ENCODE measurements around the gene KCNG2. TPM values are rescaled to one million over a fixed set of nuclear protein-coding genes. Genes with fewer than 3 reads are reported as not detected.

Gene KCNG2, protein sequence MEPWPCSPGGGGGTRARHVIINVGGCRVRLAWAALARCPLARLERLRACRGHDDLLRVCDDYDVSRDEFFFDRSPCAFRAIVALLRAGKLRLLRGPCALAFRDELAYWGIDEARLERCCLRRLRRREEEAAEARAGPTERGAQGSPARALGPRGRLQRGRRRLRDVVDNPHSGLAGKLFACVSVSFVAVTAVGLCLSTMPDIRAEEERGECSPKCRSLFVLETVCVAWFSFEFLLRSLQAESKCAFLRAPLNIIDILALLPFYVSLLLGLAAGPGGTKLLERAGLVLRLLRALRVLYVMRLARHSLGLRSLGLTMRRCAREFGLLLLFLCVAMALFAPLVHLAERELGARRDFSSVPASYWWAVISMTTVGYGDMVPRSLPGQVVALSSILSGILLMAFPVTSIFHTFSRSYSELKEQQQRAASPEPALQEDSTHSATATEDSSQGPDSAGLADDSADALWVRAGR
- under 1 TPM in 1 of 4 donors, not detected in 3; 0.44 TPM for total RNA-seq

DNA sequence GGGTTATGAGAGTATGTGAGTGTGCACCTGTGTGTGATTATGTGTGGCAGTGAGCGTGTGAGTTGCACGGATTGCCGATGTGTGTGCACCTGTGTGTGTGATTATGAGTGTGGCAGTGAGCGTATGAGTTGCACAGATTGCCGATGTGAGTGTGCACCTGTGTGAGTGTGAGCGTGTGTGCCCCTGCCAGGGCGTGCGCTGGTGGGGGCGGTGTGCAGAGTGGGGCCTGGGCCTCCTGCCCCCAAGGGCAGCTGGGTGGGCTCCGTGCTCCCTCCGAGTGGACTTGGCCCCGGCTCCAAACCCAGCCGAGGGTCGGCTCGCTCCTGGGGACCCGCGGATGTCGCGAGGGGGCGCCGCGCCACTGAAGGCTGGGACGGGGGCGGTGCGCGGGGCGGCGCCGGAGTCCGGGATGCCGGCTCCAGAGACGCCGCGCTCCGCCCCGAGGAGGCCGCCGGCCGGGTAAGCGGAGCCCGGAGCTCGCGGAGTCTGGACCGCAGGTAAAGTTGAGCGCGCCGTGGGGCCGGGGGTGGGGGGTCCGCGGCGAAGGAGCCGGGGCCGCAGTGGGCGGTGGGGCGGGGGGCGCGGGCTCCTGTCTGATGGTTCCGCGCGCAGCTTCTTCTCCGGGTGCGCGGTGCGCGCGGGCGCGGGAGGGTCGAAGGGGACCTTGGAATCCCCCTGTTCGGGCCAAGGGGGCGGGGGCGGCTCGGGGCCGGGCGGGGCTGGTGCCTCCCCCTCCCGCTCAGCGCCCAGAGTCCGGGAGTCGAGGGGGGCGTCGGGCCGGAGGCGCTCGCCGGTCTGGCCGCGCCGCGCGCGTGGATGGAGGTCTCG lies at the start of gene KCNG2:
Gene KCNG2, plus strand, starts transcription at position 421 of the 828 bp plus-strand sequence. CDS start 65,730 bp downstream, outside the sequence.
- TF ChIP-seq, protein P1, sequence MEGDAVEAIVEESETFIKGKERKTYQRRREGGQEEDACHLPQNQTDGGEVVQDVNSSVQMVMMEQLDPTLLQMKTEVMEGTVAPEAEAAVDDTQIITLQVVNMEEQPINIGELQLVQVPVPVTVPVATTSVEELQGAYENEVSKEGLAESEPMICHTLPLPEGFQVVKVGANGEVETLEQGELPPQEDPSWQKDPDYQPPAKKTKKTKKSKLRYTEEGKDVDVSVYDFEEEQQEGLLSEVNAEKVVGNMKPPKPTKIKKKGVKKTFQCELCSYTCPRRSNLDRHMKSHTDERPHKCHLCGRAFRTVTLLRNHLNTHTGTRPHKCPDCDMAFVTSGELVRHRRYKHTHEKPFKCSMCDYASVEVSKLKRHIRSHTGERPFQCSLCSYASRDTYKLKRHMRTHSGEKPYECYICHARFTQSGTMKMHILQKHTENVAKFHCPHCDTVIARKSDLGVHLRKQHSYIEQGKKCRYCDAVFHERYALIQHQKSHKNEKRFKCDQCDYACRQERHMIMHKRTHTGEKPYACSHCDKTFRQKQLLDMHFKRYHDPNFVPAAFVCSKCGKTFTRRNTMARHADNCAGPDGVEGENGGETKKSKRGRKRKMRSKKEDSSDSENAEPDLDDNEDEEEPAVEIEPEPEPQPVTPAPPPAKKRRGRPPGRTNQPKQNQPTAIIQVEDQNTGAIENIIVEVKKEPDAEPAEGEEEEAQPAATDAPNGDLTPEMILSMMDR (IDR thresholded peaks at IDR 0.05; ENCODE audit: low read depth), result no peak

DNA sequence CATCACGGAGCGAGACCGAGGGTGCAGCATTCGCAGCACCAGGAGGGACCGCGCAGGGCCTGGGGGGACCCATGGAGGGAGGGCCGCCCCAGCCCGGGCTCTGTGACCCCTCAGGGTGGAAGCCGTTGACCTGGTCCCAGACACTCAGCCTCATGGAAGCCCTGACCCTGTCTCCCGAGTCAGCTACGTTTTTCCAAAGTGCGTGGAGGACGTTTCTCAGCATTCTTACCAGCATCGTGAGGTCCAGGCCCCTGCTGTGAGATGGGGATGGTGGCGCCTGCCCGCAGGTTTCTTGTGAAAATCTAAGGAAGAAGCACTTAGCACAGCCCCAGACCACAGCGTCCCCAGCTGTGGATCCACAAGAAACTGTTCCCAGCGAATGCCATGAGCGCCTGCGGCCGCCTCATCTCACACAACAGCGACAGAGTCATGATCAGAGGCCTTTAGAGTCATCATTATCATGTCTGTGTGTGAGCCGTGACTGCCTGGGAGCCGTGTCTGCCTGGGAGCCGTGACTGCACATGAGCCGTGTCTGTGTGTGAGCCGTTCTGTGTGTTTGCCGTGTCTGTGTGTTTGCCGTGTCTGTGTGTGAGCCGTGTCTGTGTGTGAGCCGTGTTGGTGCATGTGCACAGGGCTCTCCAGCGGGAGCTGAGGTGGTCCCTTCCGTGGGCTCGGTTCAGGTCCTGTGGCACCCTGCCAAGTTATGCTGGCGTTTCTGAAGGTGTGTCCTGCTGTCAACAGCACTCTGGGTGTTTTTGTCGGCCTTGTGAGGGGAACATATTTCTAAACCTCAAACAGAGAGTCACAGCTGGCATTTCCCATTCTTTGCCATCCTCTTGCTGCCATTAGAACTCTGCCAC lies 49.2 kb upstream of the KCNG2 start:
- TF ChIP-seq, protein P1 (IDR thresholded peaks at IDR 0.05; ENCODE audit: low read depth), result no peak

DNA sequence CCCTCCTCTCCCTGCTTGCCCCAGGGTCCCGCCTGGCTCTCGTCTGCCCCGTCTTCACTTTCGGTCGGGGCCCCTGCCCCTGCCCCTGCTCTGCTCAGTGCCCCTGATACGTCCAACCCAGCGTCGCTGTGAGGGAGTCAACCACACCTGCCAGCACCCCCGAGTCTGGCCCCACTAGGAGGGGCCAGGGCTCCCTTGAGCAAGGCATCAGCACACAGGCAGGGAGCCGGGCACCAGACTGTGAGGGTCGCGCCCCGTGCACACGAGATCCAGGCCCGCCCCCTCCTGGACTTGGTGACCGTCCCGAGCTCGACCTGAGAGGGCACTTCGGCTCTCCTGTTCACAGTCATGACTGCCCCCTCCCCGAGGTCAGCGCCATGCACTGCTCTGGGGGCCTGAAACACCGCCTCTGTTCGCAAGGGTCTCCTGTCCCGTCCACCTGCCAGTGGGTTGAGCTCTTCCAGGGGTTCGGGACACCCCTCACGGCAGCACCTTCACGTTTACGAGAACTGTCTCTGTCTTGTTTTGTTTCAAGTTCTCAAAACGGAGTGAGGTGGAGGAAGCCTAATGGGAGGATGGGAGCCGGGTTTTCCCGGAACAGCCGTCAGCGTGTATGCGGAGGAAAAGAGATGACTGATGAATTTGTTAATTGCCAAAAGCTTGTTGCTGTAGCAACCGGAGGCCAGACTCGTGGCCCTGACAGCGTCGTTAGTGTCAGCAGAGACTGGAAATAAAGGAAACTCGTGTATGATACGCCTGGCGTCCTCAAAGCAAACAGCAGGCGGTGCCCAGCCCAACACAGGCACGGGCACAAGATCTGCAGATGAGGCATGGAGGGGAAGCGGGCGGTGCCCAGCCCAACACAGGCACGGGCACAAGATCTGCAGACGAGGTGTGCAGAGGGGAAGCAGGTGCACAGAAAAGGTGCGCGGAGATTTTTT lies 48.2 kb upstream of the KCNG2 start:
- TF ChIP-seq, protein P1 (IDR thresholded peaks at IDR 0.05; ENCODE audit: low read depth), result no peak

DNA sequence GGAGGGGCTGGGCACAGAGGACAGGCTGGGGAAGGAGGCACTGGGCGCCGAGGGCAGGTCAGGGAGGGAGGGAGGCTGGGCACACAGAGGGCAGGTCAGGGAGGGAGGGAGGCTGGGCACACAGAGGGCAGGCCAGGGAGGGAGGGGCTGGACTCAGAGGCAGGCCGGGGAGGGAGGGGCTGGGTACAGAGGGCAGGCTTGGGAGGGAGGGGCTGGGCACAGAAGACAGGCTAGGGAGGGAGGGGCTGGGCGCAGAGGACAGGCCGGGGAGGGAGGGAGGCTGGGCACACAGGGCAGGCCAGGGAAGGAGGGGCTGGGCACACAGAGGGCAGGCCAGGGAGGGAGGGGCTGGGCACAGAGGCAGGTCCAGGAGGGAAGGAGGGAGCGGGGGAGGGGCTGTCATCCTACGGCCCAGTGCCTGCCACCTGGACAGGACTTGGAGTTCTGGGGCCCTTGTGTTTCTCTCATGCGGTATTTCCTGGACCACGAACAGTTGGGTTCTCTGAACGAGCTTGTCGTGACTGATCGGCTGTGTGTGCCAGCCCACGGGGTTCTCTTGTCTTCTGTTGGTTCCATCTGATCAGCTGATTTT lies 46.7 kb upstream of the KCNG2 start:
- TF ChIP-seq, protein P1 (IDR thresholded peaks at IDR 0.05; ENCODE audit: low read depth), result no peak

DNA sequence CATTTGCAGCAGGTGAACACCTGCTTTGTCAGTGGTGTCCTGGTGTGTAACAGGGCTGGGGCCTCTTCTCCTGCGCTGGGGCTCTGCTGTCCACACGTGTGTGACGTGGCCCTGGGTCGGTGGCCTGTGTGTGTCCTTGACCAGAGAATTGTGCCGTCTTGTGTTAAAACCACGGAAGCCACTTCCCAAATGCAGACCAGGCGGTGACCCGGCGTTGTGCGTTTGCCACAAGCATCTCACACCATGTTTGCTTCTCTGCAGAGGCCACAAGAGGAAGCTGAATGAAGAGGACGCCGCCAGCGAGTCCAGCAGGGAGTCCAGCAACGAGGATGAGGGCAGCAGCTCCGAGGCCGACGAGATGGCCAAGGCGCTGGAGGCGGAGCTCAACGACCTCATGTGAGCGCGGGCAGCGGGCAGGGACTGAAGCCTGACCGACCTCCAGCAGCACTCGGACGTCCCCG lies 44.3 kb upstream of the KCNG2 start:
- TF ChIP-seq, protein P1 (IDR thresholded peaks at IDR 0.05; ENCODE audit: low read depth), result no peak
